ENCODE data around the gene PCBP1.

DNA sequence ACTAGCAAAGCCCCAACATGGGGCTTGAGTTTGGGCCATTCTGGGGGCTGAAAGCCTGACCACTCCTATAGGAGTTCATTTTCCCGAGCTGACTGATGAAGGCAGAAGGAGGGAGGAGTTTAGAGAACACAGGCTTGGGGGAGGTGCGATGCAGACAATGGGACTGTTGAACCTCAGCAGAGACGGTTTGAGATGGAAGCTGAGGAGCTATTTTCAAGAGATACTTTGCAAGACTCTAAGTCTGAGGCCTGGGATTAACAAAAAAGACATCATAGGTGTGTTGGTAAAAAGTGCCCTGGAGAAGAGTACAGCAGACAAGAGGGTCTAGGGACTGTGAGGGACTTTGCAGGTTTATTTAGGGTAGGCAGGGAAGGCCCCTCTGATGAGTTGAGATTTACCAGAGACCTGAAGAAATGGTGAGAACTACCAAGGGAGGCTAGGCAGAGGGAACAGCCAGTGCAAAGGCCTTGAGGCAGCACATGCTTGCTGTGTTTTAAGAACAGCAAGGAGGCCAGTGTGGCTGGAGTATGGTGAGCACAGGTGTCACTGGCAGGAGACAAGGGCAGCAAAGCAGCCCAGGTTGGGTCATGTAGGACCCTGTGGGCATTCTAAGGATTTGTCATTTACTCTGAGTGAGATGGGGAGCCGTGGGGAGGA lies 31.6 kb downstream of the PCBP1 start:
- TF ChIP-seq, protein P1, sequence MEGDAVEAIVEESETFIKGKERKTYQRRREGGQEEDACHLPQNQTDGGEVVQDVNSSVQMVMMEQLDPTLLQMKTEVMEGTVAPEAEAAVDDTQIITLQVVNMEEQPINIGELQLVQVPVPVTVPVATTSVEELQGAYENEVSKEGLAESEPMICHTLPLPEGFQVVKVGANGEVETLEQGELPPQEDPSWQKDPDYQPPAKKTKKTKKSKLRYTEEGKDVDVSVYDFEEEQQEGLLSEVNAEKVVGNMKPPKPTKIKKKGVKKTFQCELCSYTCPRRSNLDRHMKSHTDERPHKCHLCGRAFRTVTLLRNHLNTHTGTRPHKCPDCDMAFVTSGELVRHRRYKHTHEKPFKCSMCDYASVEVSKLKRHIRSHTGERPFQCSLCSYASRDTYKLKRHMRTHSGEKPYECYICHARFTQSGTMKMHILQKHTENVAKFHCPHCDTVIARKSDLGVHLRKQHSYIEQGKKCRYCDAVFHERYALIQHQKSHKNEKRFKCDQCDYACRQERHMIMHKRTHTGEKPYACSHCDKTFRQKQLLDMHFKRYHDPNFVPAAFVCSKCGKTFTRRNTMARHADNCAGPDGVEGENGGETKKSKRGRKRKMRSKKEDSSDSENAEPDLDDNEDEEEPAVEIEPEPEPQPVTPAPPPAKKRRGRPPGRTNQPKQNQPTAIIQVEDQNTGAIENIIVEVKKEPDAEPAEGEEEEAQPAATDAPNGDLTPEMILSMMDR (IDR thresholded peaks at IDR 0.05): no peak
- no peak for TF ChIP-seq POLR2A (IDR thresholded peaks at IDR 0.05)

Data from body of pancreas (tissue), 4 donors.